ENCODE measurements around the gene DUS1L.

DUS1L gene

GRCh38 chr17:82079001-82079677 lies 13.5 kb upstream of the DUS1L start:
- H3K4me1 ChIP-seq, result no peaks in the 10 kb centered on the region
- TF ChIP-seq CTCF (IDR thresholded peaks at IDR 0.05), result no peak

GRCh38 chr17:82078433-82078832 lies 12.8 kb upstream of the DUS1L start:
- intact Hi-C loops (cut with DNase I; ENCODE audit: low total_unique reads), result no loop called here
- Histone ChIP-seq H3K27me3 (no peaks in the 10 kb centered on the region), H3K9me3 (no peaks in the 10 kb centered on the region), H3K4me3 (no peak overlapping the region), H3K36me3 (peaks cover 36 to 57% (median 53%) of the 10 kb centered on the region in 3 donors), H3K4me1 (no peaks in the 10 kb centered on the region), H3K27ac (no peak overlapping the region)
- no peak for TF ChIP-seq CTCF (IDR thresholded peaks at IDR 0.05)
- DNase-seq, result no peak

More at GRCh38 chr17:82079001-82079677, 13.5 kb upstream of the DUS1L start:
- Histone ChIP-seq H3K27ac (no peak overlapping the region), H3K9me3 (no peaks in the 10 kb centered on the region), H3K36me3 (peaks cover 43 to 64% (median 60%) of the 10 kb centered on the region in 3 donors), H3K27me3 (no peaks in the 10 kb centered on the region), H3K4me3 (no peak overlapping the region)
- intact Hi-C loops (cut with DNase I; ENCODE audit: low total_unique reads), result no loop called here
- DNase-seq, result no peak

GRCh38 chr17:82077617-82078358 lies 12.2 kb upstream of the DUS1L start:
- H3K27ac ChIP-seq, result no peak overlapping the region
- TF ChIP-seq CTCF (IDR thresholded peaks at IDR 0.05), result no peak
- peaks cover 29 to 50% (median 47%) of the 10 kb centered on the region in 3 donors for H3K36me3 ChIP-seq
- no peaks in the 10 kb centered on the region for H3K27me3 ChIP-seq
- H3K4me3 ChIP-seq, result no peak overlapping the region
- no peaks in the 10 kb centered on the region for H3K4me1 ChIP-seq
- H3K9me3 ChIP-seq, result no peaks in the 10 kb centered on the region
- intact Hi-C loops (cut with DNase I; ENCODE audit: low total_unique reads), result no loop called here
- DNase-seq, result no peak

GRCh38 chr17:82076785-82077591 lies 11.4 kb upstream of the DUS1L start:
- H3K27ac ChIP-seq, result no peak overlapping the region

More at GRCh38 chr17:82076785-82077591, 11.4 kb upstream of the DUS1L start:
- DNase-seq, result no peak
- Histone ChIP-seq H3K4me1 (no peaks in the 10 kb centered on the region), H3K9me3 (no peaks in the 10 kb centered on the region), H3K36me3 (peaks cover 21 to 42% (median 39%) of the 10 kb centered on the region in 3 donors), H3K4me3 (no peak overlapping the region), H3K27me3 (no peaks in the 10 kb centered on the region)
- intact Hi-C loops (cut with DNase I; ENCODE audit: low total_unique reads), result no loop called here
- no peak for TF ChIP-seq CTCF (IDR thresholded peaks at IDR 0.05)

Measured in tibial artery (tissue), 4 donors.